H1 (cell line): ENCODE data around the gene COASY. TPM values are rescaled to one million over a fixed set of nuclear protein-coding genes. Genes with fewer than 3 reads are reported as not detected.

ENCODE experiments used
- CTCF ChIA-PET: fragments of 300-600 bp; sonication (Branson Sonifier 250); formaldehyde crosslinking; loops from one replicate; lab custom pipeline; 2021; ENCODE audit not compliant: partially characterized antibody; lab: Charles Lee
- POLR2A ChIA-PET: fragments of 300-600 bp; sonication (Branson Sonifier 250); formaldehyde crosslinking; loops from one replicate; lab custom pipeline; 2021; ENCODE audit warnings: inconsistent platforms; ENCODE audit not compliant: partially characterized antibody; lab: Charles Lee
- DNase-seq, 2 experiments: peaks; one replicate each; pipeline versions ENCODE4 v3.0.0 to v3.0.0-alpha.2; 2010 to 2022; ENCODE audit warnings: low spot score in 2 of 2, low read depth in 1 of 2, mixed read lengths in 1 of 2
- FAIRE-seq: peaks from 2 replicates; lab custom pipeline; 2011; peaks lifted over from hg19 to GRCh38; lab: Jason Lieb, UNC
- H2AFZ ChIP-seq: 2 replicates; pipeline ENCODE4 v1.8.1; 2012; ENCODE audit warnings: low read length, inconsistent platforms
- H2AK5ac ChIP-seq: 2 replicates; pipeline ENCODE4 v1.6.1; 2013; ENCODE audit warnings: low read depth, low read length
- H2BK120ac ChIP-seq: replicated peaks from 2 replicates; pipeline ENCODE3; 2013; ENCODE audit warnings: low read depth, low read length, inconsistent platforms
- H2BK12ac ChIP-seq: 2 replicates; pipeline ENCODE4 v1.6.1; 2013; ENCODE audit warnings: low read depth, low read length
- H2BK15ac ChIP-seq: 2 replicates; pipeline ENCODE4 v1.6.1; 2013; ENCODE audit warnings: low read length
- H2BK20ac ChIP-seq: 2 replicates; pipeline ENCODE4 v1.6.1; 2013; ENCODE audit warnings: low read length
- H2BK5ac ChIP-seq: 2 replicates; pipeline ENCODE4 v1.6.1; 2013; ENCODE audit warnings: low read depth, low read length
- H3K14ac ChIP-seq: 2 replicates; pipeline ENCODE4 v1.6.1; 2013; ENCODE audit warnings: inconsistent platforms; ENCODE audit not compliant: insufficient read length
- H3K18ac ChIP-seq: 2 replicates; pipeline ENCODE4 v1.6.1; 2013; ENCODE audit warnings: low read length; ENCODE audit errors: extremely low read depth
- H3K23ac ChIP-seq: 2 replicates; pipeline ENCODE4 v1.6.1; 2013; ENCODE audit warnings: inconsistent platforms; ENCODE audit not compliant: insufficient read length
- H3K23me2 ChIP-seq: 2 replicates; pipeline ENCODE4 v1.6.1; 2013; ENCODE audit warnings: low read depth, low read length
- H3K27ac ChIP-seq: 2 replicates; pipeline ENCODE4 v1.6.1; 2011; ENCODE audit warnings: low read depth, low read length, inconsistent platforms
- H3K27me3 ChIP-seq, 4 experiments: replicated peaks in 1 of 4; 1 replicate in 1 of 4; 2 replicates in 3 of 4; pipeline versions ENCODE4 v1.6.1 to v1.8.1; 2011 to 2013; ENCODE audit warnings: low read length in 3 of 4, mild to moderate bottlenecking in 3 of 4, inconsistent platforms in 2 of 4, mixed read lengths in 2 of 4, moderate library complexity in 1 of 4; ENCODE audit not compliant: control insufficient read depth in 3 of 4, insufficient read depth in 3 of 4; ENCODE audit errors: extremely low read depth in 1 of 4
- H3K36me3 ChIP-seq, 4 experiments: 2 replicates each; pipeline versions ENCODE4 v1.6.1 to v1.8.1; 2011 to 2013; ENCODE audit warnings: mild to moderate bottlenecking in 4 of 4, low read length in 3 of 4, moderate library complexity in 2 of 4, control low read depth in 1 of 4, inconsistent platforms in 1 of 4; ENCODE audit not compliant: insufficient read depth in 4 of 4, control insufficient read depth in 2 of 4
- H3K4ac ChIP-seq: replicated peaks from 2 replicates; pipeline ENCODE3; 2013; ENCODE audit warnings: low read length, low read depth, mixed read lengths, inconsistent platforms; ENCODE audit not compliant: insufficient read length
- H3K4me1 ChIP-seq, 4 experiments: replicated peaks in 1 of 4; 1 replicate in 1 of 4; 2 replicates in 3 of 4; pipeline versions ENCODE4 v1.6.1 to v1.8.1; 2011 to 2013; ENCODE audit warnings: low read length in 3 of 4, inconsistent platforms in 2 of 4, mixed read lengths in 1 of 4; ENCODE audit not compliant: insufficient read depth in 4 of 4, control insufficient read depth in 3 of 4
- H3K4me2 ChIP-seq, 2 experiments: 2 replicates each; pipeline versions ENCODE4 v1.6.1 to v1.8.1; 2011 to 2013; ENCODE audit warnings: low read depth in 2 of 2, low read length in 2 of 2, control low read depth in 1 of 2, inconsistent platforms in 1 of 2, mild to moderate bottlenecking in 1 of 2; ENCODE audit not compliant: insufficient read depth in 1 of 2
- H3K4me3 ChIP-seq, 4 experiments: fragments of 200-600, 300-600 bp in 1 of 4; sonication (generic), shearing (Covaris generic), sonication (Bioruptor Twin) in 1 of 4; 2 replicates each; pipeline versions ENCODE4 v1.5.1 to v1.8.1; 2011 to 2016; ENCODE audit warnings: low read length in 4 of 4, low read depth in 3 of 4, control low read depth in 2 of 4, inconsistent platforms in 2 of 4, mild to moderate bottlenecking in 2 of 4, mixed read lengths in 1 of 4, moderate library complexity in 1 of 4; ENCODE audit not compliant: insufficient read depth in 2 of 4; ENCODE audit errors: extremely low read depth in 1 of 4
- H3K56ac ChIP-seq: replicated peaks from 2 replicates; pipeline ENCODE3; 2013; ENCODE audit warnings: low read depth, mild to moderate bottlenecking, mixed read lengths, low read length, inconsistent platforms; ENCODE audit not compliant: insufficient read length
- H3K79me1 ChIP-seq: 2 replicates; pipeline ENCODE4 v1.6.1; 2013; ENCODE audit warnings: low read depth, low read length, control low read depth
- H3K79me2 ChIP-seq, 2 experiments: 2 replicates each; pipeline versions ENCODE4 v1.6.1 to v1.8.1; 2012 to 2013; ENCODE audit warnings: low read length in 2 of 2, mild to moderate bottlenecking in 2 of 2, inconsistent platforms in 1 of 2; ENCODE audit not compliant: insufficient read depth in 2 of 2, control insufficient read depth in 1 of 2
- H3K9ac ChIP-seq, 4 experiments: replicated peaks in 1 of 4; 1 replicate in 1 of 4; 2 replicates in 3 of 4; pipeline versions ENCODE4 v1.6.1 to v1.8.1; 2011 to 2013; ENCODE audit warnings: low read depth in 3 of 4, low read length in 3 of 4, control low read depth in 2 of 4, mild to moderate bottlenecking in 2 of 4, moderate library complexity in 2 of 4, inconsistent platforms in 1 of 4; ENCODE audit errors: extremely low read depth in 1 of 4
- H3K9me3 ChIP-seq, 2 experiments: 2 replicates each; pipeline versions ENCODE4 v1.6.1 to v1.8.1; 2012 to 2013; ENCODE audit warnings: mild to moderate bottlenecking in 2 of 2, moderate library complexity in 2 of 2, control low read depth in 1 of 2, inconsistent platforms in 1 of 2, low read depth in 1 of 2, low read length in 1 of 2, mixed read lengths in 1 of 2; ENCODE audit not compliant: insufficient read depth in 2 of 2
- H4K20me1 ChIP-seq, 2 experiments: replicated peaks in 1 of 2; 2 replicates each; pipeline versions ENCODE3 to v1.8.1; 2011 to 2013; ENCODE audit warnings: inconsistent platforms in 2 of 2, low read length in 2 of 2, mild to moderate bottlenecking in 1 of 2; ENCODE audit not compliant: insufficient read depth in 2 of 2, control insufficient read depth in 1 of 2
- H4K5ac ChIP-seq: 2 replicates; pipeline ENCODE4 v1.6.1; 2013; ENCODE audit warnings: low read length, low read depth, mixed read lengths, inconsistent platforms; ENCODE audit not compliant: insufficient read length
- H4K8ac ChIP-seq: 2 replicates; pipeline ENCODE4 v1.8.0; 2013; ENCODE audit warnings: mild to moderate bottlenecking, moderate library complexity, low read length, inconsistent platforms; ENCODE audit not compliant: insufficient read depth; ENCODE audit errors: extremely low read depth
- H4K91ac ChIP-seq: replicated peaks from 2 replicates; pipeline ENCODE3; 2013; ENCODE audit warnings: low read length, mixed read lengths, inconsistent platforms; ENCODE audit not compliant: insufficient read length
- BRCA1 ChIP-seq: IDR thresholded peaks from 2 replicates; pipeline ENCODE4 v1.6.1; 2012; ENCODE audit warnings: low read depth, low read length, improper control_type of control experiment
- CBX5 ChIP-seq: fragments of 300-800, 300-1000 bp; sonication (generic); IDR thresholded peaks from 2 replicates; pipeline ENCODE4 v1.7.1; 2016; ENCODE audit warnings: antibody characterized with exemption, low read length, low read depth
- EGR1 ChIP-seq: IDR thresholded peaks from 2 replicates; pipeline ENCODE4 v1.6.1; 2011; ENCODE audit warnings: low read depth, low read length, borderline replicate concordance
- GTF2F1 ChIP-seq: IDR thresholded peaks from 2 replicates; pipeline ENCODE4 v1.6.1; 2012; ENCODE audit warnings: low read depth, low read length, improper control_type of control experiment, borderline replicate concordance
- POLR2A ChIP-seq, 2 experiments: IDR thresholded peaks; 1 replicate in 1 of 2; 2 replicates in 1 of 2; pipeline ENCODE4 v1.6.1; 2011; ENCODE audit warnings: low read depth in 2 of 2, low read length in 2 of 2, mild to moderate bottlenecking in 2 of 2; ENCODE audit errors: control extremely low read depth in 1 of 2
- RAD21 ChIP-seq, 2 experiments: IDR thresholded peaks in 1 of 2; conservative IDR thresholded peaks in 1 of 2; 2 replicates each; pipeline ENCODE4 v1.6.1; 2011; ENCODE audit warnings: low read depth in 2 of 2, low read length in 2 of 2, improper control_type of control experiment in 1 of 2, inconsistent platforms in 1 of 2, mild to moderate bottlenecking in 1 of 2, moderate library complexity in 1 of 2
- RFX5 ChIP-seq: IDR thresholded peaks from 2 replicates; pipeline ENCODE4 v1.6.1; 2011; ENCODE audit warnings: low read depth, low read length, improper control_type of control experiment, borderline replicate concordance
- SIN3A ChIP-seq, 2 experiments: IDR thresholded peaks in 1 of 2; conservative IDR thresholded peaks in 1 of 2; 2 replicates each; pipeline ENCODE4 v1.6.1; 2011 to 2012; ENCODE audit warnings: low read length in 2 of 2, improper control_type of control experiment in 1 of 2, low read depth in 1 of 2, mild to moderate bottlenecking in 1 of 2
- SP2 ChIP-seq: IDR thresholded peaks from 2 replicates; pipeline ENCODE4 v1.6.1; 2012; ENCODE audit warnings: mild to moderate bottlenecking, low read length, inconsistent platforms
- SP4 ChIP-seq: IDR thresholded peaks from 2 replicates; pipeline ENCODE4 v1.6.1; 2012; ENCODE audit warnings: low read length, inconsistent platforms
- USF2 ChIP-seq: IDR thresholded peaks from 2 replicates; pipeline ENCODE4 v1.6.1; 2011; ENCODE audit warnings: low read length, improper control_type of control experiment
- WGBS, 2 experiments: shearing (Covaris generic) in 1 of 2; methylation state at CpG; one replicate each; pipeline versions ENCODE4 v1.1.6 to v1.1.7; 2013 to 2015; ENCODE audit warnings: low lambda C conversion rate in 2 of 2, mixed read lengths in 2 of 2, inconsistent platforms in 1 of 2, low coverage in 1 of 2, missing lambda C conversion rate in 1 of 2; ENCODE audit not compliant: insufficient replicate concordance in 2 of 2, insufficient coverage in 1 of 2, insufficient read length in 1 of 2; ENCODE audit errors: extremely low coverage in 1 of 2, missing lambda C conversion rate in 1 of 2; 5-methylcytosine and 5-hydroxymethylcytosine counted together
- polyA plus RNA-seq, 7 experiments: library from polyadenylated mRNA; depleted of rRNA in 3 of 7; stranded (reverse) in 5 of 7; unstranded in 2 of 7; fragments of >200 nt in 5 of 7; fragments of 200-250 nt in 2 of 7; gene quantifications; 1 replicate in 5 of 7; 2 replicates in 1 of 7; 4 replicates in 1 of 7; pipeline versions ENCODE4 v1.2.1 to v1.2.3, GENCODE V29; 2011 to 2013; ENCODE audit warnings: missing spikeins in 2 of 7, mixed read lengths in 2 of 7
- total RNA-seq: library from RNA; stranded (reverse); fragmentation: NEBNext Ultra II Directional; extraction: Animal tissue kit (Norgen Biotek cat#: 25700); gene quantifications from 2 replicates; pipeline ENCODE4 v1.2.1, GENCODE V29; 2021

Gene COASY
- total and polyA plus RNA-seq, 2 of the 8 experiments (the other 6 are each of a cell fraction or from before 2014, with no cell fraction given), result 64.5 to 100 TPM

GRCh38 chr17:42537826-42538451, 24.0 kb upstream of the COASY start:
- Histone ChIP-seq H3K4me3 (no peak overlapping the region), H3K9me3 (no peaks in the 10 kb centered on the region), H2AK5ac (no peak overlapping the region), H2BK120ac (no peak overlapping the region), H3K18ac (no peak overlapping the region), H3K4ac (no peak overlapping the region), H4K91ac (no peak overlapping the region), H3K56ac (no peak overlapping the region), H2BK15ac (no peak overlapping the region), H4K5ac (no peak overlapping the region), H3K4me1 (peaks cover 0 to 15% (median 13%) of the 10 kb centered on the region in 4 experiments; a peak in 6 of 7 replicates), H4K20me1 (peaks cover 1 to 2% of the 10 kb centered on the region in 2 experiments), H2BK20ac (no peak overlapping the region), H3K27ac (no peak overlapping the region), H3K23me2 (peaks cover 9% of the 10 kb centered on the region), H3K9ac (no peak overlapping the region), H3K36me3 (peaks cover 0 to 9% (median 5%) of the 10 kb centered on the region in 4 experiments; a peak in 4 of 8 replicates), H2BK5ac (no peak overlapping the region), H3K79me1 (no peaks in the 10 kb centered on the region; the same call in 1 of the 2 replicates), H4K8ac (no peak overlapping the region), H3K4me2 (no peak overlapping the region; a peak in 1 of 4 replicates), H3K14ac (no peak overlapping the region), H3K27me3 (no peaks in the 10 kb centered on the region; a peak in 1 of 7 replicates), H3K23ac (no peak overlapping the region), H2BK12ac (no peak overlapping the region), H2AFZ (no peak overlapping the region), H3K79me2 (no peaks in the 10 kb centered on the region)
- ChIA-PET POLR2A (interaction anchor here (0.6 to 4.3 kb wide), 6 partner anchors 9 to 156 kb away, joined by 3 to 43 read pairs (median 6); partner anchors contain the start of gene CAVIN1), CTCF (interaction anchor here (5.1 kb wide), 1 partner anchor 10 kb away, joined by 28 read pairs; no protein-coding TSS in a partner anchor)
- no peak for DNase-seq
- FAIRE-seq, result no peak
- 87% methylated on average over 3 of the region's 5 CpGs; no CpG with 5 or more reads in 1 of the 2 experiments for WGBS, 2 experiments
- TF ChIP-seq SP2 (no peak), GTF2F1 (no peak), USF2 (no peak), RFX5 (no peak), CBX5 (no peak), SP4 (no peak), POLR2A (IDR thresholded peaks at IDR 0.05; ENCODE audit: control extremely low read depth in 1 of 2, low read depth in 2 of 2, low read length in 2 of 2) (no peak), RAD21 (IDR thresholded peaks at IDR 0.05 in 1 of 2, conservative IDR thresholded peaks at IDR 0.05 in 1 of 2; ENCODE audit: low read depth in 2 of 2, low read length in 2 of 2) (no peak), BRCA1 (no peak), EGR1 (no peak), SIN3A (conservative IDR thresholded peaks at IDR 0.05 in 1 of 2, IDR thresholded peaks at IDR 0.05 in 1 of 2; ENCODE audit: low read depth in 1 of 2, low read length in 2 of 2) (no peak)
